T-helper 1 cell treated with Interleukin-12 subunit alpha and Interleukin-12 subunit beta and Interleukin-4 antibody, amounts not matched to agents 30 μg/mL and 1 μg/mL, for 36 hours (primary cell): ENCODE measurements around the gene OSER1.

Experiments
- H3K27ac Mint-ChIP-seq: one replicate; pipeline ENCODE4 v1.8.0; 2021; ENCODE audit warnings: mild to moderate bottlenecking, mixed read lengths
- H3K27me3 Mint-ChIP-seq: one replicate; pipeline ENCODE4 v1.8.0; 2021; ENCODE audit warnings: low read depth, mixed read lengths
- H3K36me3 Mint-ChIP-seq: one replicate; pipeline ENCODE4 v1.8.0; 2021; ENCODE audit warnings: low read depth, mixed read lengths
- H3K4me1 Mint-ChIP-seq: one replicate; pipeline ENCODE4 v1.8.0; 2021; ENCODE audit warnings: low read depth, mixed read lengths
- H3K4me3 Mint-ChIP-seq: one replicate; pipeline ENCODE4 v1.8.0; 2021; ENCODE audit warnings: mild to moderate bottlenecking, moderate library complexity, mixed read lengths
- H3K9me3 Mint-ChIP-seq: one replicate; pipeline ENCODE4 v1.8.0; 2021; ENCODE audit warnings: mixed read lengths

Gene OSER1

DNA sequence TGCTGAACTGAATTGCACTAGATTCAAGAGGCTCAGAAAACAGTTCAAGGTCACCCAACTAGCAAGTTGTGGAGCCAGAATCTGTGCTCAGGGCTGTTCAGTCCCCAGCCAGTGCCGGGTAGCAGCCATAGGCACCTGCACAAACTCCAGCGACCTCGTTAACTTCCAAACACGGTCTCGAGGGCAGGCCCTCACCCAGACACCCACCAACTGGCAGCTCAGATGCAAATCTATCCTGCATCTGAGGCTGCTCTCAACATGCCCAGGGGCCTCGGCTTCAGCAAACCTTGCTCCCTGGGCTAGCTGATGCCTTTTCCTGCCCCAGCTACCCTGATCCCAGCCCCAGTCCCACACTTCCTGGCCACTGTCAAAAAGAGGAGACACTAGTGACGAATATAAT, 27.3 kb downstream of the OSER1 start:
- Mint-ChIP-seq H3K9me3 (no peaks in the 10 kb centered on the region), H3K27ac (no peak overlapping the region), H3K27me3 (peaks cover 61% of the 10 kb centered on the region), H3K4me1 (peaks cover 7% of the 10 kb centered on the region), H3K36me3 (no peaks in the 10 kb centered on the region), H3K4me3 (no peak overlapping the region)

- peaks cover 61% of the 10 kb centered on the region for H3K27me3 Mint-ChIP-seq
- H3K4me3 Mint-ChIP-seq = no peak overlapping the region
- peaks cover 4% of the 10 kb centered on the region for H3K4me1 Mint-ChIP-seq
- H3K9me3 Mint-ChIP-seq = no peaks in the 10 kb centered on the region
- no peak overlapping the region for H3K27ac Mint-ChIP-seq
- H3K36me3 Mint-ChIP-seq = no peaks in the 10 kb centered on the region
These were observed 27.7 kb downstream of the OSER1 start for GRCh38 chr20:44182863-44183262.

DNA sequence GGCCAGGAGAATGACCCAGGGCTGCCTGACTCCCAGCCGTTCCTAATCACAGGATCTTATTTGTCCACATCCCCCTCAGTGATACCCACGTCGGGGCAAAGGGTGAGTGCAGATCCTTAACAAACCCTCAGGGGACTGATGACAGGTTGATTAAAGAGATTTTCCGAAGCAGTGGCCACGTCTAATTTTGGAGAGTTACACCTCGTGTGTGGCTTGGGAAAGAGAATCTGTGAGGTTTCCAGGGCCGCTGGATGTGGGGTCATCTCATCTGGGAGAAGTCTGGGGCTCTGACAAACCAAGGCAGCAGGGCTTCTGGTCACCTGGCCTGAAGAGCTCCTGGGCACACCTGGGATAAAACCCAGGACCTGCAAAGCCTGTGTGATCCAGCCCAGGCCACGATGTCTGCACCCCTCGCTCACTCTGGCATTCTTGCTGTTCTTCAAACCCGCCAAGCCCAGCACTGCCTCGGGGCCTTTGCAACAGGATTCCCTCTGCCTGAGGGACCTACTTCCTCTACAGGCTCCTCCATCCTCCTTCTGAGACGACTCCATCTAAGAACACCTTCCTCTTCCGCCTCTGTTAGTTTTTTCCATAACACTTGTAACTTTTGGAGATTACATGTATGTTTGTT, 28.3 kb downstream of the OSER1 start:
- H3K4me1 Mint-ChIP-seq = peaks cover under 1% of the 10 kb centered on the region
- no peaks in the 10 kb centered on the region for H3K36me3 Mint-ChIP-seq
- no peak overlapping the region for H3K4me3 Mint-ChIP-seq
- no peaks in the 10 kb centered on the region for H3K9me3 Mint-ChIP-seq
- H3K27me3 Mint-ChIP-seq = peaks cover 57% of the 10 kb centered on the region
- no peak overlapping the region for H3K27ac Mint-ChIP-seq

- H3K27me3 Mint-ChIP-seq = peaks cover 53% of the 10 kb centered on the region
- H3K9me3 Mint-ChIP-seq = no peaks in the 10 kb centered on the region
- H3K4me3 Mint-ChIP-seq = no peak overlapping the region
- no peak overlapping the region for H3K27ac Mint-ChIP-seq
- no peaks in the 10 kb centered on the region for H3K4me1 Mint-ChIP-seq
- no peaks in the 10 kb centered on the region for H3K36me3 Mint-ChIP-seq
These were observed 29.0 kb downstream of the OSER1 start for GRCh38 chr20:44181611-44182010.

DNA sequence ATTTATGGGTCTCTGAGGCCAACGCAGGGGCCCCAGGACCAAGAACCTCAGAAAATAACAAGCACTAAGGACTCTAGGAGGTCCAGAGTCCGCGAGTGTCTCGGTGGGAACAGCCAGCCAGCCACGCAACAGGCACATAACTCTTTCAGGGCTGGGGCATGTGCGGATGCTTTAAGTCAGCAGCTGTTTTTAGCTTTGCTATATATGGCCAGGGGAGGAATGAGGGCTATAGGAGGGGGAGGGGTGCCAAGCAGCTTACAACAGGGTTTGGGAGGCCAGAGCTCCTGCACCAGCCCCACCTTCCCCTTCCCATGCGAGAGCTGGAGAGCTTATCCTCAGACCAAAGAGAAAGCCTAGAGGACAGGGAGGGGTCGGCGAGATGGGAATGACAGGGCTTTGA, 29.8 kb downstream of the OSER1 start:
- Mint-ChIP-seq H3K9me3 (no peaks in the 10 kb centered on the region), H3K4me1 (no peaks in the 10 kb centered on the region), H3K27me3 (peaks cover 48% of the 10 kb centered on the region), H3K27ac (no peak overlapping the region), H3K36me3 (no peaks in the 10 kb centered on the region), H3K4me3 (no peak overlapping the region)

DNA sequence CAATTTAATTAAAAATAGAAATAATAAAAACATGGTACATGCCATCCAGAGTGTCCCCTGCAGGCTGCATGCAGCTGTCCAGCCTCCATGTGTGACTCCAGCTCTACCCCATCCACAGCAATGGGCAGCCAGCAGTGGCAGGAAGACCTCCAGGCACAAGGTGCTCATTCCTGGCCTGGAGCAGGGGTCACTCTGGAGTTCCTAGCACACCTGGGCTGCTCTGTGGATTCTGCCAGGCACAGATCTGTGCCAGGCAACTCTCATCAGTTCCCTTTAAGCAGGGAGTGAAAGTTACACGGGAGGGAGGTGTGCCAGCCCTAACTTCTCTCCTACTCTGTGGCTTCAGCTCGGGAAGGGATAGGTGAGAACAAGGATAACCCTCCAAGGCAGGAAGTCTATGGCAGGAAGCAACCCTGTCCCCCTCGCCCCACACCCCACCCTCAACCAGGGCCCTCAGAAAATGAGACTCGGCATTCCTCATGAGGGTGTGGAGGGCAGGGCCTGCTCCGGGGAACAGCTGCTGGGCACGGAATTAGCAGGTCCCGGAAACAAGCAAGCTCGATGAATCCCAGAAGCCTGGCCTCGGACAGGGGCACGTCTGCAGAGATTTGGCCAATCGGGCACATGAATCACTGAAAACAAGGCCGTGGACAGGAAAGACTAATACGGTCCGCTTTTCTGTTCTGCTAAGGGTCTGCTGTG, 33.6 kb downstream of the OSER1 start:
- no peak overlapping the region for H3K27ac Mint-ChIP-seq
- H3K36me3 Mint-ChIP-seq = no peaks in the 10 kb centered on the region
- no peak overlapping the region for H3K4me3 Mint-ChIP-seq
- no peaks in the 10 kb centered on the region for H3K9me3 Mint-ChIP-seq
- peaks cover 40% of the 10 kb centered on the region for H3K27me3 Mint-ChIP-seq
- no peaks in the 10 kb centered on the region for H3K4me1 Mint-ChIP-seq

GRCh38 chr20:44174996-44175765, 35.4 kb downstream of the OSER1 start:
- H3K4me1 Mint-ChIP-seq = no peaks in the 10 kb centered on the region
- H3K9me3 Mint-ChIP-seq = no peaks in the 10 kb centered on the region
- peaks cover 47% of the 10 kb centered on the region for H3K27me3 Mint-ChIP-seq
- H3K4me3 Mint-ChIP-seq = no peak overlapping the region
- H3K27ac Mint-ChIP-seq = no peak overlapping the region
- H3K36me3 Mint-ChIP-seq = no peaks in the 10 kb centered on the region

- Mint-ChIP-seq H3K4me3 (no peak overlapping the region), H3K27me3 (peaks cover 56% of the 10 kb centered on the region), H3K36me3 (no peaks in the 10 kb centered on the region), H3K27ac (no peak overlapping the region), H3K4me1 (no peaks in the 10 kb centered on the region), H3K9me3 (no peaks in the 10 kb centered on the region)
These were observed 36.7 kb downstream of the OSER1 start for GRCh38 chr20:44173846-44174245.

DNA sequence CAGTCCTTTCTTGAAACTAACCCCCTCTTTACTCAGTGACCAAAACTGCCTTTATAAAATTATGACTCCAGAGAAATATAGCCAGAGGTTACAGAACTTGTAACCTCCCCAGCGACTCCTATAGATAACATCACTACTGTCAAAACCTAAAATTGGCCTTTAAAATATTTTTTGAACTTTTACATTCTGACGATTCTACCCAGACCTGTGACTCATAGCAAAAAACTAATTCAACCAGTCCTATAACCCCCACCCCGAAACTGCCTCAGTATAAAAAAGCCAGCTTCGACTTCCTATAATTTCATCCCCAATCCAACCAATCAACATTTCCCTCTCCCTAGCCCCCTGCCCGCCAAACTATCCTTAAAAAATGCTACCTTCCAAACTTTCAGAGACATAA, 37.5 kb downstream of the OSER1 start:
- Mint-ChIP-seq H3K4me3 (no peak overlapping the region), H3K9me3 (no peaks in the 10 kb centered on the region), H3K4me1 (no peaks in the 10 kb centered on the region), H3K27ac (no peak overlapping the region), H3K27me3 (peaks cover 53% of the 10 kb centered on the region), H3K36me3 (no peaks in the 10 kb centered on the region)

DNA sequence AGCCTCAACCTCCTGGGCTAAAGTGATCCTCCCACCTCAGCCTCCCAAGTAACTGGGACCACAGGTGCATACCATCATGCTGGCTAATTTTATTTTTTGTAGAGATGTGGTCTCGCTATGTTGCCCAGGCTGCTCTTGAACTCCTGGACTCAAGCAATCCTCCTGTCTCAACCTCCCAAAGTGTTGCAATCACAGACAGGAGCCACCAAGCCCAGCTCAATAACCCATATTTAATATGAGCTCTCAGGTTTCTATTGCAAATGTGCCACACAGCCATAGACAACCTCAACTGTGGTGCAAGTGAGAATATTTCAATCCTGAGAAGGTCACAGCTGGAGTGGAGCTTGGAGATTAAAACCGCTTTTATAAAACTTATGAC, 38.0 kb downstream of the OSER1 start:
- Mint-ChIP-seq H3K4me3 (no peak overlapping the region), H3K27ac (no peak overlapping the region), H3K4me1 (no peaks in the 10 kb centered on the region), H3K36me3 (no peaks in the 10 kb centered on the region), H3K9me3 (no peaks in the 10 kb centered on the region), H3K27me3 (peaks cover 50% of the 10 kb centered on the region)

DNA sequence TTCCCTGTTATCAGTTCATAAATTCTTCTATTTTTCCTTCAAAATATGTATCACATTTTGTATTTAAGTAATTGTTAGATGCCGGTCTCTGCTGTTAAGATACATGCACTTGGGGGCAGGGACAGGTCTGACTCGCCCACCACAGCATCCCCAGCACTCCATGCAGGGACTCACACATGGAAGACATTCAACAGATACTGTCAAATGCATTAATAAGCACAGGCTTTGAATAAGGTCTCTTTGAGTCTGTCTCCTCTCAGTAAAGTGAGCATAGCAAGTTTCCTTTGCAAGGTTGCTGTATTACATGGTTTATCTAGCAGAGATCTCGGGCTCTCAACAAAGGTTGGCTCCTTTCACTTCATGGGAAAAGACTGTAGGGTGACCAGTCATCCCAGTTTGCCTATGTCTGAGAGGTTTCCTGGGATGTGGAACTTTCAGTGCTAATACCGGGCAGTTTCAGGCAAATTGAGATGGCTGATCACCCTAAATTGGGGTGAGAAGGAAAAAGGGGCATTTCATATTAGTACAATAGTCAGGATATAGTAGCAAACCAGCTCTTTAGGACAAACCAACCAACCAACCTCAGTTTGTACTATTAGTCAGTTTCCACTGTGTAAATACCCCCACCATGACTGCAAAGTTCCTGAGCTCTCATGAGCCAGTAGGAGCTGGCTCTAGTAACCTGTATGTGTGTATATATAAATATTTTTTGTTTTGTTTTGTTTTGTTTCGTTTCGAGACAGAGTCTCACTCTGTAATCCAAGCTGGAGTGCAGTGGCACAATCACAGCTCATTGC, 38.6 kb downstream of the OSER1 start:
- Mint-ChIP-seq H3K4me3 (no peak overlapping the region), H3K27me3 (peaks cover 55% of the 10 kb centered on the region), H3K27ac (no peak overlapping the region), H3K4me1 (no peaks in the 10 kb centered on the region), H3K9me3 (no peaks in the 10 kb centered on the region), H3K36me3 (no peaks in the 10 kb centered on the region)

- H3K4me3 Mint-ChIP-seq = no peak overlapping the region
- no peaks in the 10 kb centered on the region for H3K4me1 Mint-ChIP-seq
- H3K27ac Mint-ChIP-seq = no peak overlapping the region
- no peaks in the 10 kb centered on the region for H3K36me3 Mint-ChIP-seq
- peaks cover 56% of the 10 kb centered on the region for H3K27me3 Mint-ChIP-seq
- H3K9me3 Mint-ChIP-seq = no peaks in the 10 kb centered on the region
These were observed 39.7 kb downstream of the OSER1 start for GRCh38 chr20:44170816-44171410.

- H3K4me3 Mint-ChIP-seq = no peak overlapping the region
- peaks cover 62% of the 10 kb centered on the region for H3K27me3 Mint-ChIP-seq
- H3K27ac Mint-ChIP-seq = no peak overlapping the region
- no peaks in the 10 kb centered on the region for H3K9me3 Mint-ChIP-seq
- H3K36me3 Mint-ChIP-seq = no peaks in the 10 kb centered on the region
- no peaks in the 10 kb centered on the region for H3K4me1 Mint-ChIP-seq
These were observed 42.8 kb downstream of the OSER1 start for GRCh38 chr20:44167736-44168135.

GRCh38 chr20:44166477-44166876, 44.1 kb downstream of the OSER1 start:
- H3K9me3 Mint-ChIP-seq = no peaks in the 10 kb centered on the region
- no peaks in the 10 kb centered on the region for H3K4me1 Mint-ChIP-seq
- H3K4me3 Mint-ChIP-seq = no peak overlapping the region
- H3K36me3 Mint-ChIP-seq = no peaks in the 10 kb centered on the region
- no peak overlapping the region for H3K27ac Mint-ChIP-seq
- peaks cover 56% of the 10 kb centered on the region for H3K27me3 Mint-ChIP-seq
